ENCODE measurements around the gene PTPN9.
A peak's percentile ranks its signal among the peaks of the same experiment; 100 is the strongest.

Gene PTPN9

GRCh38 chr15:75456710-75457109 lies 122.4 kb downstream of the PTPN9 start:
- no peak for TF ChIP-seq POLR2AphosphoS5 (IDR thresholded peaks at IDR 0.05; ENCODE audit: low read depth, low read length)
- TF ChIP-seq TAF1 (IDR thresholded peaks at IDR 0.05; ENCODE audit: borderline replicate concordance, low read depth, low read length), result no peak
- no peak for TF ChIP-seq POLR2A (IDR thresholded peaks at IDR 0.05; ENCODE audit: low read depth, low read length)
- FAIRE-seq, result no peak
- no peak for DNase-seq (ENCODE audit: insufficient read length)

GRCh38 chr15:75455982-75456531 lies 123.1 kb downstream of the PTPN9 start:
- DNase-seq (ENCODE audit: insufficient read length) (peak; percentile 36), FAIRE-seq (peak; percentile 67)
- TF ChIP-seq POLR2AphosphoS5 (IDR thresholded peaks at IDR 0.05; ENCODE audit: low read depth, low read length) (no peak), TAF1 (IDR thresholded peaks at IDR 0.05; ENCODE audit: borderline replicate concordance, low read depth, low read length) (peak; percentile 26; the same call in 1 of the 2 replicates), POLR2A (IDR thresholded peaks at IDR 0.05; ENCODE audit: low read depth, low read length) (peak; percentile 69; the same call in 1 of the 2 replicates)

- DNase-seq (ENCODE audit: insufficient read length) (peak; percentile 87), FAIRE-seq (peak; percentile 67)
- TF ChIP-seq POLR2AphosphoS5 (IDR thresholded peaks at IDR 0.05; ENCODE audit: low read depth, low read length), result no peak
- TF ChIP-seq POLR2A (IDR thresholded peaks at IDR 0.05; ENCODE audit: low read depth, low read length), result no peak
- TF ChIP-seq TAF1 (IDR thresholded peaks at IDR 0.05; ENCODE audit: borderline replicate concordance, low read depth, low read length), result no peak
Measured at GRCh38 chr15:75455424-75455981, 123.6 kb downstream of the PTPN9 start.

- DNase-seq (ENCODE audit: insufficient read length), result peak; percentile 42
- TF ChIP-seq POLR2AphosphoS5 (IDR thresholded peaks at IDR 0.05; ENCODE audit: low read depth, low read length) (no peak; the same call in 1 of the 2 replicates), POLR2A (IDR thresholded peaks at IDR 0.05; ENCODE audit: low read depth, low read length) (no peak; the same call in 1 of the 2 replicates), TAF1 (IDR thresholded peaks at IDR 0.05; ENCODE audit: borderline replicate concordance, low read depth, low read length) (no peak)
- no peak for FAIRE-seq
Measured at GRCh38 chr15:75454471-75455378, 124.4 kb downstream of the PTPN9 start.

- DNase-seq (ENCODE audit: insufficient read length) (peak; percentile 88), FAIRE-seq (peak; percentile 99)
- TF ChIP-seq TAF1 (IDR thresholded peaks at IDR 0.05; ENCODE audit: borderline replicate concordance, low read depth, low read length), result peak; percentile 85
- TF ChIP-seq POLR2A (IDR thresholded peaks at IDR 0.05; ENCODE audit: low read depth, low read length), result peak; percentile 84
- TF ChIP-seq POLR2AphosphoS5 (IDR thresholded peaks at IDR 0.05; ENCODE audit: low read depth, low read length), result peak; percentile 67
Measured at GRCh38 chr15:75453703-75454470, 125.2 kb downstream of the PTPN9 start.

- DNase-seq (ENCODE audit: insufficient read length) (no peak), FAIRE-seq (no peak)
- TF ChIP-seq POLR2A (IDR thresholded peaks at IDR 0.05; ENCODE audit: low read depth, low read length) (no peak), POLR2AphosphoS5 (IDR thresholded peaks at IDR 0.05; ENCODE audit: low read depth, low read length) (no peak; the same call in none of the 2 replicates), TAF1 (IDR thresholded peaks at IDR 0.05; ENCODE audit: borderline replicate concordance, low read depth, low read length) (no peak; the same call in 1 of the 2 replicates)
Measured at GRCh38 chr15:75452865-75453702, 126.0 kb downstream of the PTPN9 start.

- peak; percentile 58; the same call in 1 of the 2 replicates for TF ChIP-seq POLR2AphosphoS5 (IDR thresholded peaks at IDR 0.05; ENCODE audit: low read depth, low read length)
- peak; percentile 52 for TF ChIP-seq POLR2A (IDR thresholded peaks at IDR 0.05; ENCODE audit: low read depth, low read length)
- TF ChIP-seq TAF1 (IDR thresholded peaks at IDR 0.05; ENCODE audit: borderline replicate concordance, low read depth, low read length), result peak; percentile 27; the same call in 1 of the 2 replicates
- DNase-seq (ENCODE audit: insufficient read length) (peak; percentile 37), FAIRE-seq (no peak)
Measured at GRCh38 chr15:75452364-75452864, 126.7 kb downstream of the PTPN9 start.

GRCh38 chr15:75451674-75452363 lies 127.3 kb downstream of the PTPN9 start, which contains the start of gene SIN3A:
TSS of gene SIN3A (minus strand) at chr15:75451690. CDS start at chr15:75430375, 21,315 bp downstream.
- TF ChIP-seq POLR2AphosphoS5 (IDR thresholded peaks at IDR 0.05; ENCODE audit: low read depth, low read length) (no peak), TAF1 (IDR thresholded peaks at IDR 0.05; ENCODE audit: borderline replicate concordance, low read depth, low read length) (no peak), POLR2A (IDR thresholded peaks at IDR 0.05; ENCODE audit: low read depth, low read length) (peak; percentile 26)
- peak; percentile 99 for FAIRE-seq
- DNase-seq (ENCODE audit: insufficient read length), result peak; percentile 65

- no peak for FAIRE-seq
- DNase-seq (ENCODE audit: insufficient read length), result no peak
- no peak for TF ChIP-seq TAF1 (IDR thresholded peaks at IDR 0.05; ENCODE audit: borderline replicate concordance, low read depth, low read length)
- no peak for TF ChIP-seq POLR2AphosphoS5 (IDR thresholded peaks at IDR 0.05; ENCODE audit: low read depth, low read length)
- no peak for TF ChIP-seq POLR2A (IDR thresholded peaks at IDR 0.05; ENCODE audit: low read depth, low read length)
Measured at GRCh38 chr15:75451202-75451673, 127.9 kb downstream of the PTPN9 start.
